ENCODE data around the gene GALNTL6. TPM values are rescaled to one million over a fixed set of nuclear protein-coding genes. Genes with fewer than 3 reads are reported as not detected.

GALNTL6 gene
- total and polyA plus RNA-seq, 4 donors: 6.1 to 25.4 (median 22.5) TPM

- no peaks in the 10 kb centered on the region for H3K4me1 ChIP-seq (ENCODE audit: control insufficient read depth, insufficient read depth, low read length)
- no peak overlapping the region for H3K4me3 ChIP-seq (ENCODE audit: low read depth, low read length)
- no peaks in the 10 kb centered on the region for H3K9me3 ChIP-seq (ENCODE audit: control insufficient read depth, insufficient read depth, low read length)
- H3K36me3 ChIP-seq (ENCODE audit: control insufficient read depth, insufficient read depth, low read length): no peaks in the 10 kb centered on the region
- DNase-seq (ENCODE audit: low read depth in 4 of 6, low spot score in 6 of 6): peak in 1 of 6 donors; percentile 87
- H3K27ac ChIP-seq (ENCODE audit: low read depth, low read length): no peak overlapping the region
- no peaks in the 10 kb centered on the region for H3K27me3 ChIP-seq (ENCODE audit: control insufficient read depth, insufficient read depth, low read length)
- WGBS (ENCODE audit: insufficient coverage): no CpG with 5 or more reads among the region's 2 CpGs
Observed at GRCh38 chr4:173056710-173057109, 1243.5 kb downstream of the GALNTL6 start.

DNA sequence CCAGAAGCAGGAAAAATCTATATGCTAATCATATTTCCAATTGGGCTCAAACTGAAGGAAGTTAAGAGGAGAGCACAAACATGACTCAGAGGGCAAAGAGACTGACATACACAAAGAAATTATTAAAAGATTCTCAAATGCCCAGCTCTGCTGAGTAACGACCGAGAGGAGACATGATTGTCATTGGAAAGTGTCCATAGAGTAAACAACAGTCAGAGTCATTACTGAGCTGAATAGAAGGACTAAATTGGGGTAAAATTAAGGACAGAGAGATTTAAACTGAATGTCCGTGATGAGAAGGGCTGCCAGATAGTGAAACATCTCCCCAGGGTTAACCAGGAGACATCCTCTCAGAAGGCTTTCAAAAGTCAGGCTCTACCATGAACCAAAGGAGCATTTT, 1244.2 kb downstream of the GALNTL6 start:
- Histone ChIP-seq H3K4me1 (ENCODE audit: control insufficient read depth, insufficient read depth, low read length) (no peaks in the 10 kb centered on the region), H3K27me3 (ENCODE audit: control insufficient read depth, insufficient read depth, low read length) (no peaks in the 10 kb centered on the region), H3K4me3 (ENCODE audit: low read depth, low read length) (no peak overlapping the region), H3K36me3 (ENCODE audit: control insufficient read depth, insufficient read depth, low read length) (no peaks in the 10 kb centered on the region), H3K27ac (ENCODE audit: low read depth, low read length) (no peak overlapping the region), H3K9me3 (ENCODE audit: control insufficient read depth, insufficient read depth, low read length) (no peaks in the 10 kb centered on the region)
- no peak for DNase-seq (ENCODE audit: low read depth in 4 of 6, low spot score in 6 of 6)
- 40% methylated on average over 1 of the region's 3 CpGs for WGBS (ENCODE audit: insufficient coverage)

GRCh38 chr4:173057901-173058300, 1244.7 kb downstream of the GALNTL6 start:
- no peak overlapping the region for H3K4me3 ChIP-seq (ENCODE audit: low read depth, low read length)
- no peak overlapping the region for H3K27ac ChIP-seq (ENCODE audit: low read depth, low read length)
- H3K9me3 ChIP-seq (ENCODE audit: control insufficient read depth, insufficient read depth, low read length): no peaks in the 10 kb centered on the region
- no peaks in the 10 kb centered on the region for H3K36me3 ChIP-seq (ENCODE audit: control insufficient read depth, insufficient read depth, low read length)
- H3K4me1 ChIP-seq (ENCODE audit: control insufficient read depth, insufficient read depth, low read length): no peaks in the 10 kb centered on the region
- no CpG with 5 or more reads among the region's 1 CpG for WGBS (ENCODE audit: insufficient coverage)
- no peak for DNase-seq (ENCODE audit: low read depth in 4 of 6, low spot score in 6 of 6)
- H3K27me3 ChIP-seq (ENCODE audit: control insufficient read depth, insufficient read depth, low read length): no peaks in the 10 kb centered on the region

DNA sequence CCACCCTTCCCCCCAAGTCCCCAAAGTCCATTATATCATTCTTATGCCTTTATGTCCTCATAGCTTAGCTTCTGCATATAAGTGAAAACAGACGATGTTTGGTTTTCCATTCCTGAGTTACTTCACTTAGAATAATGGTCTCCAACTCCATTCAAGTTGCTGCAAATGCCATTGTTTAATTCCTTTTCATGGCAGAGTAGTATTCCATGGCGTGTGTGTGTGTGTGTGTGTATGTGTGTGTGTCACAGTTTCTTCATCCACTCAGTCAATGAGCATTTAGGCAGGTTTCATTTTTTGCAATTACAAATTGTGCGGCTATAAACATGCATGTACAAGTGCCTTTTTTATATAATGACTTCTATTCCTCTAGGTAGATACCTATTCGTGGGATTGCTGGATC, 1248.0 kb downstream of the GALNTL6 start:
- Histone ChIP-seq H3K27ac (ENCODE audit: low read depth, low read length) (no peak overlapping the region), H3K4me3 (ENCODE audit: low read depth, low read length) (no peak overlapping the region), H3K27me3 (ENCODE audit: control insufficient read depth, insufficient read depth, low read length) (no peaks in the 10 kb centered on the region), H3K4me1 (ENCODE audit: control insufficient read depth, insufficient read depth, low read length) (no peaks in the 10 kb centered on the region), H3K9me3 (ENCODE audit: control insufficient read depth, insufficient read depth, low read length) (no peaks in the 10 kb centered on the region), H3K36me3 (ENCODE audit: control insufficient read depth, insufficient read depth, low read length) (no peaks in the 10 kb centered on the region)
- DNase-seq (ENCODE audit: low read depth in 4 of 6, low spot score in 6 of 6): no peak
- whole genome bisulfite sequencing (ENCODE audit: insufficient coverage): no CpG with 5 or more reads among the region's 4 CpGs

- H3K9me3 ChIP-seq (ENCODE audit: control insufficient read depth, insufficient read depth, low read length): peaks cover 8% of the 10 kb centered on the region
- 0% methylated on average over 1 of the region's 1 CpG for WGBS (ENCODE audit: insufficient coverage)
- no peak overlapping the region for H3K27ac ChIP-seq (ENCODE audit: low read depth, low read length)
Observed at GRCh38 chr4:173073939-173074500, 1260.8 kb downstream of the GALNTL6 start.

GRCh38 chr4:173074501-173074946, 1261.3 kb downstream of the GALNTL6 start:
- no peak overlapping the region for H3K27ac ChIP-seq (ENCODE audit: low read depth, low read length)
- H3K4me1 ChIP-seq (ENCODE audit: control insufficient read depth, insufficient read depth, low read length): no peaks in the 10 kb centered on the region
- H3K4me3 ChIP-seq (ENCODE audit: low read depth, low read length): no peak overlapping the region
- DNase-seq (ENCODE audit: low read depth in 4 of 6, low spot score in 6 of 6): peak in 2 of 6 donors; percentile 47 to 86
- WGBS (ENCODE audit: insufficient coverage): no CpG with 5 or more reads among the region's 3 CpGs
- H3K36me3 ChIP-seq (ENCODE audit: control insufficient read depth, insufficient read depth, low read length): no peaks in the 10 kb centered on the region
- H3K9me3 ChIP-seq (ENCODE audit: control insufficient read depth, insufficient read depth, low read length): peaks cover 3% of the 10 kb centered on the region
- no peaks in the 10 kb centered on the region for H3K27me3 ChIP-seq (ENCODE audit: control insufficient read depth, insufficient read depth, low read length)

More at GRCh38 chr4:173073939-173074500, 1260.8 kb downstream of the GALNTL6 start:
- Histone ChIP-seq H3K4me3 (ENCODE audit: low read depth, low read length) (no peak overlapping the region), H3K4me1 (ENCODE audit: control insufficient read depth, insufficient read depth, low read length) (no peaks in the 10 kb centered on the region), H3K36me3 (ENCODE audit: control insufficient read depth, insufficient read depth, low read length) (no peaks in the 10 kb centered on the region), H3K27me3 (ENCODE audit: control insufficient read depth, insufficient read depth, low read length) (no peaks in the 10 kb centered on the region)
- DNase-seq (ENCODE audit: low read depth in 4 of 6, low spot score in 6 of 6): no peak

- no peak for DNase-seq (ENCODE audit: low read depth in 4 of 6, low spot score in 6 of 6)
- H3K27ac ChIP-seq (ENCODE audit: low read depth, low read length): no peak overlapping the region
- WGBS (ENCODE audit: insufficient coverage): no CpG with 5 or more reads among the region's 3 CpGs
Observed at GRCh38 chr4:173076903-173077634, 1263.9 kb downstream of the GALNTL6 start.

DNA sequence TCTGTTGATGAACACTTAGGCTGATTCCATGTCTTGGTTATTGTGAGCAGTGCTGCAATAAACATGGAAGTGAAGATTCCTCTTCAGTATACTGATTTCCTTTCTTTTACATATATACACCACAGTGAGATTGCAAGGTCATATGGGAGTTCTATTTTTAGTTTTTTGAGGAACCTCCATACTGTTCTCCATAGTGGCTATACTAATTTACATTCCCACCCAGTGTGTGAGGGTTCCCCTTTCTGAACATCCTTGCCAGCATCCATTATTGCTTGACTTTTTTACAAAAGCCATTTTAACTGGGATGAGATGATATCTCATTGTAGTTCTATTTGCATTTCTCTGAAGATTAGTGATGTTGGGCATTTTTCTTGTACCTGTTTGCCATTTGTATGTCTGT, 1274.9 kb downstream of the GALNTL6 start:
- DNase-seq (ENCODE audit: low read depth in 4 of 6, low spot score in 6 of 6): no peak
- no peak overlapping the region for H3K4me3 ChIP-seq (ENCODE audit: low read depth, low read length)

More at GRCh38 chr4:173076903-173077634, 1263.9 kb downstream of the GALNTL6 start:
- Histone ChIP-seq H3K9me3 (ENCODE audit: control insufficient read depth, insufficient read depth, low read length) (no peaks in the 10 kb centered on the region), H3K4me3 (ENCODE audit: low read depth, low read length) (no peak overlapping the region), H3K27me3 (ENCODE audit: control insufficient read depth, insufficient read depth, low read length) (no peaks in the 10 kb centered on the region), H3K4me1 (ENCODE audit: control insufficient read depth, insufficient read depth, low read length) (no peaks in the 10 kb centered on the region), H3K36me3 (ENCODE audit: control insufficient read depth, insufficient read depth, low read length) (no peaks in the 10 kb centered on the region)

More for the DNA sequence above, 1274.9 kb downstream of the GALNTL6 start:
- Histone ChIP-seq H3K27ac (ENCODE audit: low read depth, low read length) (no peak overlapping the region), H3K36me3 (ENCODE audit: control insufficient read depth, insufficient read depth, low read length) (no peaks in the 10 kb centered on the region), H3K9me3 (ENCODE audit: control insufficient read depth, insufficient read depth, low read length) (no peaks in the 10 kb centered on the region), H3K27me3 (ENCODE audit: control insufficient read depth, insufficient read depth, low read length) (no peaks in the 10 kb centered on the region), H3K4me1 (ENCODE audit: control insufficient read depth, insufficient read depth, low read length) (no peaks in the 10 kb centered on the region)
